DMS114 treated with DMSO at 0.1 percent for 48 hours (cell line): ENCODE data around the gene ZNF629.
A peak's percentile ranks its signal among the peaks of the same experiment; 100 is the strongest.

Source experiments
- DNase-seq: peaks from one replicate; lab custom pipeline; 2025; ENCODE audit not compliant: unreplicated experiment; lab: John Stamatoyannopoulos, UW

ZNF629 gene

GRCh38 chr16:30786115-30786935 is 680 bp downstream of the ZNF629 start:
- peak; percentile 19 for DNase-seq

GRCh38 chr16:30785126-30786106 is 1.6 kb downstream of the ZNF629 start:
- DNase-seq, result no peak

GRCh38 chr16:30784215-30784614 is 2.8 kb downstream of the ZNF629 start:
- no peak for DNase-seq

- DNase-seq, result no peak
Observed at GRCh38 chr16:30783280-30784109, 3.5 kb downstream of the ZNF629 start.

GRCh38 chr16:30782486-30783279 is 4.3 kb downstream of the ZNF629 start:
- no peak for DNase-seq

GRCh38 chr16:30780549-30780948 is 6.5 kb downstream of the ZNF629 start:
- DNase-seq, result no peak

- DNase-seq, result no peak
Observed at GRCh38 chr16:30780021-30780420, 7.0 kb downstream of the ZNF629 start.

GRCh38 chr16:30779596-30779995 is 7.4 kb downstream of the ZNF629 start:
- no peak for DNase-seq

- no peak for DNase-seq
Observed at GRCh38 chr16:30778549-30779244, 8.3 kb downstream of the ZNF629 start.

- DNase-seq, result no peak
Observed at GRCh38 chr16:30777591-30778297, 9.3 kb downstream of the ZNF629 start.

- peak; percentile 82 for DNase-seq
Observed at GRCh38 chr16:30775392-30776188, 11.4 kb downstream of the ZNF629 start.

- no peak for DNase-seq
Observed at GRCh38 chr16:30775131-30775391, 11.9 kb downstream of the ZNF629 start.

GRCh38 chr16:30774367-30775130 is 12.5 kb downstream of the ZNF629 start:
- no peak for DNase-seq

GRCh38 chr16:30773826-30774225 is 13.2 kb downstream of the ZNF629 start:
- no peak for DNase-seq

GRCh38 chr16:30771726-30772125 is 15.3 kb downstream of the ZNF629 start:
- DNase-seq, result no peak

- DNase-seq, result no peak
Observed at GRCh38 chr16:30769379-30770089, 17.5 kb downstream of the ZNF629 start.

GRCh38 chr16:30768583-30769181 is 18.3 kb downstream of the ZNF629 start:
- DNase-seq, result no peak
